ENCODE measurements around the gene CSHL1.
A peak's percentile ranks its signal among the peaks of the same experiment; 100 is the strongest.
"Not testable (repeated sequence)": the region's sequence is repeated elsewhere in the genome, so short reads cannot be mapped to it uniquely, and the experiment has no call there.

CSHL1 gene

GRCh38 chr17:63920050-63920449 lies 9.0 kb upstream of the CSHL1 start:
- DNase-seq (ENCODE audit: low read depth in 4 of 4, low spot score in 1 of 4), result not testable (repeated sequence)

DNA sequence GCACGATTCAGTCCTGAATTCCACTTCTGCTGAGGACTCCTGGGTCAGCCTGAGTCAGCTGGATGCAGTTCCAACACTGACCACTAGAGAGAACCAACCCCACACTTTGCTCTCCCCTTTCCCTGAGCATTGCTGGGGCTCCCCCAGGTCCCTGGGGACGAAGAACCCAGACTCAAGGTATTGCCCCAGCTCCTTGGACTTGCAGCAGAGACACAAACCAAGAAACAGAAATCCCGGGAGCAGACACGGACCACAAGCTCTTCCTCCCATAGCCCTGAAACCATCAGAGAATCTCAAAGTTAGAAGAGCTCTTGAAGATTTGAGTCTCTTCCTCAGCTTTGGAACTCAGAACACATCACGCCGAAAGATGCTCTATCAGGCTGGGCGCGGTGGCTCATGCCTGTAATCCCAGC lies 8.3 kb upstream of the CSHL1 start:
- DNase-seq (ENCODE audit: low read depth in 4 of 4, low spot score in 1 of 4), result peak; percentile 53 to 61 (median 56)

DNA sequence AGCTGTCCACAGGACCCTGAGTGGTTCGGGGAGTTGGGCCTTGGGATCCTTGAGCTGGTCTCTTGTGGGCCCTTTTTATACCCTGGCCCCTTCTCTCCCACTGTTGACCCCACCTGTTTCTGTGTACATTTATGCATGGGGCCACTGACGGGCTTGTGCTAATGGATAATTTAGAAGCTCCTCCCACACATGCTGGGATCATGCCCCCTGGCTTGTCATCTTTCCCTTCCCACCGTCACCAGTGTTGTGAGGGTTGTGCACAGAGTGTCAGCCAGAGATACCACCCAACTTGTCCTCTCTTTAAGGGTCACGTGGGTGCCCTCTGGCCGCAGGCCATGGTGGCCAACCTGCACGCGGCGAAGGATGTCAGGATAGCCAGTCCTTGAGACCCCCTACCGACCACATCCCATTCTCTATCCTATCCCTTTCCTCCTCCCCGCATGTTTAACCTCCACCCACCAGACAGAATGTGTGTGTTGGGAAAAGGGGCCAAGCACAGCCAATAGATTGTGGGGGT lies 7.8 kb upstream of the CSHL1 start, which contains the start of gene GH1:
Gene GH1 (minus strand): TSS at position 51 of the 517 bp plus-strand sequence. CDS start 63 bp downstream, outside the sequence.
- DNase-seq (ENCODE audit: low read depth in 4 of 4, low spot score in 1 of 4), result not testable (repeated sequence)

DNA sequence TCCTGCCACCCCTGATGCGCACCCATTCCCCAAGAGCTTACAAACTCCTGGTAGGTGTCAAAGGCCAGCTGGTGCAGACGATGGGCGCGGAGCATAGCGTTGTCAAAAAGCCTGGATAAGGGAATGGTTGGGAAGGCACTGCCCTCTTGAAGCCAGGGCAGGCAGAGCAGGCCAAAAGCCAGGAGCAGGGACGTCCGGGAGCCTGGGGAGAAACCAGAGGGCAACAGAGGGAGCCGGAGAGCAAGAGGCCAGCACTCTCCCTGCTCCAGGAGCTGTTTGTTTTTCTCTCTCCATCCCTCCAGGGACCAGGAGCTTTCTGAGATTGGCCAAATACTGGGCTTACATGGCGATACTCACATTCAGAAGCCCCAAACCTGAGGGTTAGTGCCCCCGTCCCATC lies 7.2 kb upstream of the CSHL1 start:
- DNase-seq (ENCODE audit: low read depth in 4 of 4, low spot score in 1 of 4), result no peak

- no peak for DNase-seq (ENCODE audit: low read depth in 4 of 4, low spot score in 1 of 4)
Observed at GRCh38 chr17:63917646-63918045, 6.6 kb upstream of the CSHL1 start.

GRCh38 chr17:63917206-63917605 lies 6.1 kb upstream of the CSHL1 start:
- DNase-seq (ENCODE audit: low read depth in 4 of 4, low spot score in 1 of 4), result not testable (repeated sequence)

- no peak for DNase-seq (ENCODE audit: low read depth in 4 of 4, low spot score in 1 of 4)
Observed at GRCh38 chr17:63916566-63917185, 5.6 kb upstream of the CSHL1 start.

DNA sequence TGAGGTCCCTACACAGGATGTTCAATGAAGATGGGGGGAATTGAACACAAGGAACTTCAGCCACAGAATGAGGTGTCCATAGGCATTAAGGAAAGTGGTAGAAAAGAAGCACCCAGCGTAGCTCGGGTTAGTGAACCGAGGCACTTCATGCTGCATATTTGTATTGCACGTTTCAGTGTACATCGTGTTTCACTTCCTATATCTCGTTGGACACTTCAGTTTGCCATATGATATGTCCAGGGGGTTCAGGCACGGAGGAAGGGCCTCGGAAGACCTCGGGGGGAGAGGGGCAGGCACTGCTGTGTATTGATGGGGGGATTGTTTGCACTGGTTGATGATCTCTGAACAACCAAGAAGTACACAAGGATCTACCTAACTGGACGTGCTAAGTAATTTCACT lies 4.7 kb upstream of the CSHL1 start:
- not testable (repeated sequence) for DNase-seq (ENCODE audit: low read depth in 4 of 4, low spot score in 1 of 4)

DNA sequence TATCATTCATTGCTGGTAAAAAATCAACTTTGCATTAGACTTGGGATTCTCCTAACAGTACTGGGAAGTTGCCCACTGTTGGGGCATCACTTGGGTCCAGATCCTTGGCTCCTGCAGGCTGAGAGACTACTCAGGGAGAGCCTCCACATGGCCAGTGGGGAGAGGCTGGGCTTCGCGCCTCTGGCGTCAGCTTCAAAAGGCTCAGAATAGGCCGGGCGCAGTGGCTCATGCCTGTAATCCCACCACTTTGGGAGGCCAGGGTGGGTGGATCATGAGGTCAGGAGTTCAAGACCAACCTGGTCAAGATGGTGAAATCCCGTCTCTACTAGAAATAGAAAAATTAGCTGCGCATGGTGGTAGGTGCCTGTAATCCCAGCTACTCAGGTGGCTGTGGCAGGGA lies 3.4 kb upstream of the CSHL1 start:
- DNase-seq (ENCODE audit: low read depth in 4 of 4, low spot score in 1 of 4), result no peak

- peak; percentile 36 to 60 (median 46) for DNase-seq (ENCODE audit: low read depth in 4 of 4, low spot score in 1 of 4)
Observed at GRCh38 chr17:63911657-63912100, 621 bp upstream of the CSHL1 start.

GRCh38 chr17:63910096-63910495 lies 962 bp downstream of the CSHL1 start:
- no peak for DNase-seq (ENCODE audit: low read depth in 4 of 4, low spot score in 1 of 4)

- not testable (repeated sequence) for DNase-seq (ENCODE audit: low read depth in 4 of 4, low spot score in 1 of 4)
Observed at GRCh38 chr17:63909586-63909985, 1.5 kb downstream of the CSHL1 start.

DNA sequence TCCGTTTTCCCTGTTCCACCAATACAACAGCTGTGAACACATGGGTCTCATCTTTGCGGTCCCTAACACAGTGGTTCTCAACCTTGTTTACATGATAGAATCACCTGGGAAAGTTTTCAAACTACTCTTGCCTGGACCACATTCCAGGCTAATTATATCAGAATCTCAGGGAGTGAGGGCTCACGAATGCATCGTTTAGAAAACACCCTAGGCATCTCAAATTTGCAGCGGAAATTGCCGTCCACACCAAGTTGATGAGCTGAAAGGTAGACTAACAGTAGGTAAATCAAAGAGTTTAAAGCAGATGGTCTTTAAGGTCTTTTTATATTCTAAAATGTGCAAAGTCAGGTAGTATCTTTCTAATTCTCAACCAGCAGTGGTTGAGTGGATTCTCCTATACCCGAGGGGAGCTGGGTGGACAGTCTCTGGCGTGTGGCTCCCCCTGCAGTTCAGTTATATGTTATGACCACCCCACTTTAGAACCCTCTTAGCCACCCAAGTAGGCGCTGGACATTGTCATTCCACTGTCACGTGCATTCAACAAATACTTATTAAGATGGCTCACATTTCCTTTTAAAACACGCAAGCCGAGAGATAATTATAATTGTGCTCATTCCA lies 3.8 kb downstream of the CSHL1 start:
- DNase-seq (ENCODE audit: low read depth in 4 of 4, low spot score in 1 of 4), result not testable (repeated sequence)

DNA sequence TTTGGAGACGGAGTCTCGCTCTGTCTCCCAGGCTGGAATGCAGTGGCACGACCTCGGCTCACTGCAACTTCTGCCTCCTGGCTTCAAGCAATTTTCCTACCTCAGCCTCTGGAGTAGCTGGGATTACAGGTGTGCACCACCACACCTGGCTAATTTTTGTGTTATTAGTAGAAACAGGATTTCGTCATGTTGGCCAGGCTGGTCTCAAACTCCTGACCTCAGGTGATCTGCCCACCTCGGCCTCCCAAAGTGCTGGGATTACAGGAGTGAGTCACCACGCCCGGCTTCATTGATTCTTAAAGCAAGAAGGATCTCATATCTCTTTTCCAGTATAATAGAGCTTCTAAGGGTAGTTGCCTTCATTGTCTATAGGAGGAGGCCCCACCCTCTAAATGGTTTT lies 6.3 kb downstream of the CSHL1 start:
- not testable (repeated sequence) for DNase-seq (ENCODE audit: low read depth in 4 of 4, low spot score in 1 of 4)

- not testable (repeated sequence) for DNase-seq (ENCODE audit: low read depth in 4 of 4, low spot score in 1 of 4)
Observed at GRCh38 chr17:63903787-63904201, 7.3 kb downstream of the CSHL1 start.

DNA sequence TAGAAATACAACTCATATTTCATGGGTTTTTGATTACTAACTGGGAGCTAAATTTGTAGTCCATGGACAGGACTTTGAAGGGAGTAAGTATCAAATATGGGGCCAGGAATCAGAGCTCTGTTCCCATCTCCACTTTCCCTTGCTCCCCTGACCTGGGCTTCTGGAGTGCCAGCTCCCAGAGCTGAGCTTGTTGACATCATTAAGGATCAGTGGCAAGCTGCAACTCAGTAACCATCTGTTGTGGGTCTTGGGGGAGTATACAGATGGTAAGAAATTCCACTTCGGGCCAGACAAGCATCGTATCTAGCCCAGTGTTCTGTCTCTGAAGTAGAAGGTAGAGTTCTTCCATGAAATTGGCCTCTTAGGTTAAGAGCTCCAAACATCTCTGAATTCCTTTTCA lies 9.1 kb downstream of the CSHL1 start:
- DNase-seq (ENCODE audit: low read depth in 4 of 4, low spot score in 1 of 4), result not testable (repeated sequence)

DNA sequence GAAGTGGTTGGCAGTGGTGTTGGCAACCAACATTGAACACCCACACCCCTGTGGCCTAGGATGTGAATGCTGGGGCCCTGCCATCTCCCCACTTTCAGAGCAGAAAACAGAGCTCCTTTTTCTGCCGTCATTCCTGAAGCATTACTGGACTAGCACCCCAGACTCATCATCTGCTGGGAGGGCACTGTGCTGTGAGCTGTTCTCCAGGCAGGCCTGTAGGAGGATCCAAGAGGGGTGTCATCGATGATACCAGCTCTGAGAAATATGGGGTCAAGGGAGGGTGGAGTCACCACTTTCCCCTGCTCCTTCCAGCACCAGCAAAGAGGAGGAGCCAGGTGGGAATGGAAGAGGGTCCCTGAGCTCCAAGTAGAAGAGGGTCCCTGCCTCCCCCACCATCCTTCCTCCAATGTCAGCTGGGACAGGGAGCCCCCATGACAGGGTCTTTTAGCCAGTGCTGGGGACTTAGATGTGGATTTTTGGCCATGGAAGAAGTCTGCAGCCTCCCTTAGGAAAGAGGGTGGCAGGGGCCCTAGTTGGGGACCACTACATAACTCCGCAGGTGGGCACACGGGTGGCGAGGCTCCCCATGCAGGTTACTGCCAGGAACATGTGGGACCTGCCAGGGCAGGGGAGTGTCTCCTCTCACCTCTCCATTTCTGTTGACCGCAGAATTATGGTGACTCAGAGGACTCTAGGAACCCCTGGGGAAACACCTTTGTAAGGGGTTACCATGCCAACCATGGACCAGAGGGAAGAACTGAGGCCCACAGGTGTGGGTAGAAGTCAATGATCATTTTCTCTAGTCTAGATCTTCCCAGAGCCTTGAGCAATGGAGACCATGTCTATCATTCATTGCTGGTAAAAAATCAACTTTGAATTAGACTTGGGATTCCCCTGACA lies 11.9 kb downstream of the CSHL1 start:
- DNase-seq (ENCODE audit: low read depth in 4 of 4, low spot score in 1 of 4), result peak in 1 of 4 experiments; percentile 18

DNA sequence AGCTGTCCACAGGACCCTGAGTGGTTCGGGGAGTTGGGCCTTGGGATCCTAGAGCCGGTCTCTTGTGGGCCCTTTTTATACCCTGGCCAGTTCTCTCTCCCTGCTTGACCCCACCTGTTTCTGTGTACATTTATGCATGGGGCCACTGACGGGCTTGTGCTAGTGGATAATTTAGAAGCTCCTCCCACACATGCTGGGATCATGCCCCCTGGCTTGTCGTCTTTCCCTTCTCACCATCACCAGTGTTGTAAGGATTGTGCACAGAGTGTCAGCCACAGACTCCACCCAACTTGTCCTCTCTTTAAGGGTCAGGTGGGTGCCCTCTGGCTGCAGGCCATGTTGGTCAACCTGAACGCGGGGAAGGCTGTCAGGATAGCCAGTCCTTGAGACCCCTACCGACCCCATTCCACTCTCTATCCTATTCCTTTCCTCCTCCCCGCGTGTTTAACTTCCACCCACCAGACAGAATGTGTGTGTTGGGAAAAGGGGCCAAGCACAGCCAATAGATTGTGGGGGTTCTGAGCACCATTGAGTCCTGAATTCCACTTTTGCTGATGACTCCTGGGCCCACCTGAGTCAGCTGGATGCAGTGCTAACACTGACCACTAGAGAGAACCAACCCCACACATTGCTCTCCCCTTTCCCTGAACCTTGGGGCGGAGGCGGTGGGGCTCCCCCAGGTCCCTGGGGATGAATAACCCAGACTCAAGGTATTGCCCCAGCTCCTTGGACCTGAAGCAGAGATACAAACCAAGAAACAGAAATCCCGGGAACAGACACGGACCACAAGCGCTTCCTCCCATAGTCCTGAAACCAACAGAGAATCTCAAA lies 14.3 kb downstream of the CSHL1 start, which contains the start of gene CSH1:
Gene CSH1 (minus strand): TSS at position 51 of the 831 bp plus-strand sequence. CDS start 63 bp downstream, outside the sequence.
- DNase-seq (ENCODE audit: low read depth in 4 of 4, low spot score in 1 of 4), result not testable (repeated sequence)

DNA sequence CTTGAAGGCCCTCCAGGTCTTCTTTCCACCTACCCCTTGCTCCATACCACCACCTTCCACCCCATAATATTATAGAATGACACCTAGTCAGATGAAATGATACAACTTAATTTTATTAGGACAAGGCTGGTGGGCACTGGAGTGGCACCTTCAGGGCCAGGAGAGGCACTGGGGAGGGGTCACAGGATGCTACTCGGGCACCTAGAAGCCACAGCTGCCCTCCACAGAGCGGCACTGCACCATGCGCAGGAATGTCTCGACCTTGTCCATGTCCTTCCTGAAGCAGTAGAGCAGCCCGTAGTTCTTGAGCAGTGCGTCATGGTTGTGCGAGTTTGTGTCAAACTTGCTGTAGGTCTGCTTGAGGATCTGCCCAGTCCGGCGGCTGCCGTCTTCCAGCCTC lies 16.2 kb downstream of the CSHL1 start:
- not testable (repeated sequence) for DNase-seq (ENCODE audit: low read depth in 4 of 4, low spot score in 1 of 4)

DNA sequence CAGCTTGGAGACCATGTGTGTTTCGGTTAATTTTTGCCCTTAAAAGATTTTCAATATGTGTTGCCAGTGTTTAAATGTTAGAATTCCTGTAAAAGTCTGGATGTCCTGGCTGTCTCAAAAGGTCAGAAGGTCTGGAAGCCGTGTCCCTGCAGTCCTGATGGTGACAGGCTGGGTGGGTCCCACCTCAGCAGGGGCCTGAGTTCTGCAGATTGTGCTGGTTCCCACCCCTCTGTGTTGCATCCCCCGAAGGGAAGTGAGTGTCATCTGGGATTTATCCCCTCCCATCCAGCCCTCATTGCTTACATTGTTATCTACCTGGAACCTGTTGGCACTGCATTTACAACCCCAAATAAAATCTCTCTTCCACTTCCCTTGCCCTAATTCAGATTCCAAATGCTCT lies 17.0 kb downstream of the CSHL1 start:
- DNase-seq (ENCODE audit: low read depth in 4 of 4, low spot score in 1 of 4), result not testable (repeated sequence)
